Measurements from ENCODE around the gene MYG1.
"Not testable (repeated sequence)": the region's sequence is repeated elsewhere in the genome, so short reads cannot be mapped to it uniquely, and the experiment has no call there.

The MYG1 gene

GRCh38 chr12:53328043-53328435, 28.5 kb downstream of the MYG1 start:
- DNase-seq, result no peak

GRCh38 chr12:53330671-53331070, 31.2 kb downstream of the MYG1 start:
- DNase-seq, result no peak

DNA sequence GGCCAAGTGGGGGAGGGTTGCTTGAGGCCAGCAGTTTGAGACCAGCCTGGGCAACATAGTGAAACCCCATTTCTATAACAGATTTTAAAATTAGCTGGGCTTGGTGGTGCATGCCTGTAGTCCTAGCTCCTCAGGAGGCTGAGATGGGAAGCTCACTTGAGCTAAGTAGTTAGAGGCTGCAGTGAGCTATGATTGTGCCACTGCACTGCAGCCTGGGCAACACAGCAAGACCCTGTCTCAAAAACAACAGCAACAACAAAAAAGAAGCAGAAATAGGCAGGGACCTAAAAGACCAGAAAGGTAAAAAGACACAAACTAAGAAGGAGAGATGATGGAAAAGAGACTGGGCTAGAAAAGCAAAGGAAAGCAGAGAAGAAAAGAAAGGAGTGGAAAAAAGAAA, 32.8 kb downstream of the MYG1 start:
- not testable (repeated sequence) for DNase-seq

DNA sequence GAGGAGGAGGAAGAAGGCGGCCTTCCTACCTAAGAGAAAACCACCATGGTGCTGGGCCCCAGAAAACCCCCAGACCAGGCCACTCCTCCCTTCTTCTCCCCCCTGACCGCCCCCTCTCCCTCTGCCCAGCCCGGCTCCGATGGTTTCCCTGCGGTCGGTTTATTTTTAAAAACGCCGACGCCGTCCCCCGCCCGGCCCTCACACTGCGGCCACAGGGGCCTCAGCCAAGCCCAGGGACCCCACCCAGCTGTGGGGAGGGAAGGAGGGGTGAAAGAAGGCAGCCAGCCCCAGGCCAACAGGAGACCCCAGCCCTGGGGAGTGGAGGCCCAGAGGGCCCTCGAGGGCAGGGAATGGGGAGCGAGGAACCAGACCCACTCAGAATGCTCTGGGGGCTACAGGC, 33.2 kb downstream of the MYG1 start:
- no peak for DNase-seq

DNA sequence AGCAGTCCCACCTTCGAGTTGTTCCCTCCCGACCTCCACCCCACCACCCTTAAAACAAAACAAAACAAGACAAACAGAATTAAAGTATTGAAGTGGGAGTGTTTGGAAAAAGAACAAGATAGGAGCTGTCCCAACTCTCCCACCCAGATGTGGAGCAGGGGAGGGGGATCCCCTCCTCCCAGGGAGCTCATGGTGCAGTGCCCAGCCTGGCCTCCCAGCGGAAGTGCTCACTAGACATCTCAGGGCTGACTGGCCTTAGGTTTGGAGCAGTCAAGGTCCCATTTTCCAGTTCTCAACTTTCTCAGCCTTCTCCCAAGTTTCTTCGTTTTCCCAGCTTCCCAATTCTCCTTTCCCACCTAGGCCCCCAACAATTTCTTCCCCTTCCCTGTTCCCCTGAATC, 33.8 kb downstream of the MYG1 start:
- no peak for DNase-seq

DNA sequence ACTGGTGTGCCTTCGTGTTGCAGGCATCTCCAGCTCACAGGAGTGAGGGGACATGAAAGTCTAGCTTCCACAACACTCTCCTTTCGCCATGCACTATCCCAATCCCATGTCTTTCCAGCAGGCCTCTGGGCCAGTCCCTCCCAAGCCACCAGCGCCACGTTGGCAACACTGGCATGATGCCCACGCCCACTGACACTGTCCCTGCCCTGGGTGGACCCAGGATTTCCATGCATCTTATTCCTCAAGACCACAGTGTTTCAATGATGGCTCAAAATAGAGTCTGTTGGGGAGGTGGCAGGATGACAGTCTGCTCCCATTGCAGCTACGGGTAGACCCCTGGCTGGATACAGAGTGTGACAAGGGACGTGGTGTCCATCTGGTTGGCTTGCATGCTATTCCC, 34.4 kb downstream of the MYG1 start:
- DNase-seq, result no peak

DNA sequence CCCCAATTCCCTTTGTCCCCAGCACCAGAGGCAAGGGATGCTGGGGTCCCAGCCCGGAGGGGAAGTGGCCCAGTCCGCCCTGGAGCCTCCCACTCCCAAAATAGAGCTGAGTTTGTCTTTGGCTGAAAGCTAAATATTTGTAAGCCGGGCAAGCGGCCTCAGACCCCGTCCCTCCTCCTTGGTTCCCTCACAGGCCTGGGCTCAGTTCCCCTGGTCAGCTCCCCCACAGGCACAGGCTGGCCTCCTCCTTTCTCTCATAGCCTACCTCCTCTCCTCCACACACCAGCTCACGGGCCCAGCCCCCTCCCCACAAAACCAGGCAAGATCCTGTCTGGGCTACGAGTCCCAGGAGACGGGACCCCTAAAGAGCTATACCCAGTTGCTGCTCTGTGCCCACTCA, 35.3 kb downstream of the MYG1 start:
- no peak for DNase-seq

DNA sequence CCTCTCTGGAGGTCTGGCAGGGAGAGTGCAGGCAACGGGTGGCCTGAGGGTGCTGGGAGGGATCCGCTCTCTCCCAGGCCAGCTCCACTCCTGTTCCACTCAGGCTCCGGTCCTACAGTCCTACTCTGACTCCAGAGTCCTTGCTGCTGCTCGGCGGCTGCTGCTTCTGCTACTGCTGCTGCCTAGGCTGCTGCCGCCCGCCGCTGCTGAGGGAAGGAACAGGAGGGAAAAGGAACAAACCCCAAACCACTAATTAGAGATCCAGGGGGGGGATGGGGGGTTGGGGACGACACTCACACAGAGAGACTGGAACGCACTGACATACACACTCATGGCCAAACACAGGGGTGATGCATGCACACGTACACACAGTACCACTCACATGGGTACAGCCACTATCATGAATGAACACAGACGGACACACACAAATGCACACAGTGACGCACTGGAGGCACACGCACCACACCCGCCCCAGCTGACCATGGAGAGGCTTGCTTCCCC, 36.7 kb downstream of the MYG1 start, which contains the start of gene SP7:
Gene SP7, minus strand, starts transcription at position 174 of the 501 bp plus-strand sequence. CDS start 708 bp downstream, outside the sequence.
- DNase-seq, result no peak

DNA sequence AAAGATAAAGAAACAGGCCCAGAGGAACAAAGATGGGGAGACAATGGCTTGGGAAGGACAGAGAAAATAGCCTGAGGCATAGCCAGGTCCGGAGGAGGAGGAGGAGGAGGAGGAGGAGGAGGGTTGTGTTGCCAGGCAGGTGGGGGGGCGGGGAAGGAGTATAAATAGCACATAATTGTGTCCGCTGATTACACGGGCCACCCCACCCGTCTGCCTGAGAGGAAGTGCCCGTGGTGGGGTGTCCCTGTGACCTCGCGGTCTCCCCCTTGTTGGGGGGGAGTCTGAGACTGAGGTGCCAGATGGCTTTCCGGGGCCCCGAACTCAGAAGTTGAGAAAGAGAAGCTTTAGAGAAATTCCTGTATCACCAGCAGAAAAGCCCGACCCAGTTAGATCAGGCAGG, 38.5 kb downstream of the MYG1 start:
- no peak for DNase-seq

DNA sequence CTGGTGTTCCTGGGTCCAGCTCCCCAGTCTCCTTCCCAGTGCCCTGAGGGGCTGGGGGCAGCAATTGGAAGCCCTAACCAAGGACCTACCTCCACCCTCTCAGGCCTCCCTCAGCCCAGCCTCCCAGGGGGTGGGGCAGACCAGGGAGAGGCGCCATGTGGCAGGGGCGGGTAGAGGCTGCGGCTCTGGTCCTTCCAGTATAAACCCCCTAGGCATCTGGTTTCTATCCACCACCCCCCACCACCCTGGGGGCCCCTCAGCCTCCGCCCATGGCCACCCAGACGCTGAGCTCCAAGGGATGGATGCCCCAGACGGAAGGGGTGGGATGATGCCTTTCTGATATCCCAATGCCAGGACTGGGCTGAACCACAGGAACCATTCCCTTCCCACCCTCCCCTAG, 39.4 kb downstream of the MYG1 start:
- no peak for DNase-seq

GRCh38 chr12:53340398-53340797, 40.9 kb downstream of the MYG1 start:
- no peak for DNase-seq

DNA sequence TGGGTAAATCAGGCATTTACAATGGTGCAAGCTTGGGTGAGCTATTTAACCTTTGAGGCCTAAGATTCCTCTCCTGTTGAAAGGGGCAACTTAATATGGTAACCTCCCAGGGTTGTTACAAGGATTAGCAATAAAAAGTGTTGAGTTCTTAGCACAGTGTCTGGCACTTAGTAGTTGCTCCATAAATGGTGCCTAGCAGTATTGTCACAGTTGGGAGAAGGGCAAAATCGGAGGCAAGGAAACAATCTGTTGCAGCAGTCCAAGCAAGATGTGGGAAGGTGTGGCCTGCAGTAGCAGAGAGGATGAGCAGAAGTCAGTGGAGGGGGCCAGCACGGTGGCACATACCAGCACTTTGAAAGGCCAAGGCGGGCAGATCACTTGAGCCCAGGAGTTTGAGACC, 44.0 kb downstream of the MYG1 start:
- DNase-seq, result no peak

GRCh38 chr12:53343969-53344368, 44.5 kb downstream of the MYG1 start:
- no peak for DNase-seq

- DNase-seq, result no peak
Observed at GRCh38 chr12:53344487-53344823, 45.0 kb downstream of the MYG1 start.

DNA sequence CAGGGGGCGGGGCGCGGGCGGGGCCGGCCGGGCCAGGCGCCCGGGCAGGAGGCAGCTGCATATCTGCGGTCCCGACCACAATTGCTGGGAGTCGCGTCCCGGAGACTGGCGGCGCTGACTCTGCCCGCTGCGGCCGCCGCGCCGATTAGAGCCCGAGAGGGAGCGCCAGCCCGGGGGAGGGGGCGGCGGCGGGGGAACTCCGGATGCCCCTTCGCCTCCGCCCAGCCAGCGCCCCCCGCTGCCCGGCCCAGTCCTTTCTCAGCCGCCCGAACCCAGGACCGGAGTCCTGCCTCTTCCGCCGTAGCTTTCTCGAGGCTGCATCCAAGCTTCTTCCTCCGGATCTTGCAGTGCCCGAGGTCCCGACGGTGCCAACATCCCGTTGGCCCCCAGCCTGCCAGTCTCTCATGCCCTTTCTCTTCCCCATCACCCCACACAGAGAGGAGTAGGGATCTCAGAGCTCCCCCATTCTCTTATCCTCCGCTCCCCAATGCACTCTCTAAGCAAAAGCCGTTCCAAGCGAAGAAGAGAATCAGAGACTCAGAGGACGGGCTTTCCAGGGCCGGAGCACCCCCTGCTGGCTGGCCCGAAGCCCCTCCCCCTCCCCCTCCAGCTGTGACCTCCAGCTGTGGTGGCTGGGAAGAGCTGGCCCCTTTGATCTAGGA, 45.5 kb downstream of the MYG1 start:
- DNase-seq, result peak; percentile 82 to 85

DNA sequence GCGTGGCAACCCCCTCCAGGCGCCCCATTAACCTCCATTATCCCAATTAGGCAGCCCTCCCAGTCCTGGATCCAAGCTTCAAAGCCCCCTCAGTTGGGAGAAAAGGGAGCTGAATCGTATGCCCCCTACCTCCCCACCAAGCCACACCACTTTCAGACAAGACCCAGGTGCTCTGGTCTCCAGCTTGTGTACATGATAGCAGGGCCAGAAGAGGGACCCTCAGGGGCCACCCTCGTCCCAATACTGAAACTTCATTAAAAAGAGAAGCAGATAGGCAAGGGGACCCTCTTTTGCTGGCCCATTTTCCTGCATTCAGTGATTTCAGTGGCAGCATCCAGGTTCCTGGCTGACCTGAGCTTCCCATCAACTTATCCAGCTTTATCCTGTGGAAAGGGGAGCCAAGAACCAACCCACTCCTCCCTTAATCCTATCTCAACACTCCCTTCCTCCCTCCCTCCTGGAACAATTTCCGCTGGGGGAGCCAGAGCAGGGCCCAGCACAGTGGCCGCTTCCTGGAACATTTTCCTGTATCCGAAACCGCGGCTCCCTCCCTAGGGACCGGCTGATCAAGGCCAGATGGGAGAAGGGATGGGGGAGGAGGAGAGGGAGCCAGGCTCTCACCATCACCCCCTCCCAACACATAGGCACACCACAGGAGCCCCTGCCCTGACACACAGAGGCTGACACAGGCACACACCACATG, 46.1 kb downstream of the MYG1 start:
- DNase-seq, result no peak

- no peak for DNase-seq
Observed at GRCh38 chr12:53346491-53346890, 47.0 kb downstream of the MYG1 start.

DNA sequence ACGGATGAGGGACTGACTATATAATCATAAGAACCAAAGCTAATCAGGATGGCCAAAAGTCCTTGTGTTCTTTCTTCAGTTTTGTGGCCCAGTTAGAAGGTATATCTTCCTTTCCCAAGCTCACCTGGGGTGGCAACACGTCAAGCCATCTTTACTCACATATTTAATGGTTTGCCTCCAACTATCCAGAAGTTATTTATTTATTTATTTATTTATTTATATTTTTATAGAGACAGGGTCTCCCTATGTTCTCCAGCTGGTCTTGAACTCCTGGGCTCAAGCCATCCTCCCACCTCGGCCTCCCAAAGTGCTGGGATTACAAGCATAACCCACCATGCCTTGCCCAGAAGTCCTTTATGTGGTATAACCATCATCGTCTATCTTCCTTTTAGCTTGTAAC, 48.4 kb downstream of the MYG1 start:
- no peak for DNase-seq

- DNase-seq, result peak; percentile 88 to 89
Observed at GRCh38 chr12:53352331-53353256, 53.1 kb downstream of the MYG1 start.

GRCh38 chr12:53353257-53353655, 53.8 kb downstream of the MYG1 start:
- no peak for DNase-seq

DNA sequence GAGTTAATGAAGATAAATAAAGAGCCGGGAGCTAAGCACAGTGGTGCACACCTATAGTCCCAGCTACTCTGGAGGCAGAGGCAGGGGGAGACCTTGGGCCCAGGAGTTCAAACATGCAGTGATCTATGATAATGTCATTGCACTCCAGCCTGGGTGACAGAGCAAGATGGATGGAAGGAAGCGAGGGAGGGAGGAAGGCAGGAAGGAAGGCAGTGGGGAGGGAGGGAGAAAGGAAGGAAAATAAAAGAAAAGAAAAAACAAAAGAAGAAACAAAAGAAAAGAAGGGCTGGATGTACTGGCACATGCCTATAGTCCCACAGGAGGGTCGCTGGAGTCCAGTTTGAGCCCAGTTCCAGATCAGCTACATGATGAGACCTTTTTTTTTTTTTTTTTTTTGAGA, 55.6 kb downstream of the MYG1 start:
- no peak for DNase-seq

Measured in activated T-cell treated with anti-CD3 and anti-CD28 coated beads, Interleukin-2, amount 50 U/mL, for 48 hours (primary cell).